Measurements from ENCODE around the gene EIPR1. TPM values are rescaled to one million over a fixed set of nuclear protein-coding genes. Genes with fewer than 3 reads are reported as not detected.

The EIPR1 gene
- total and polyA plus RNA-seq, 2 donors from 2014 or later = 28.2 to 37.8 TPM

DNA sequence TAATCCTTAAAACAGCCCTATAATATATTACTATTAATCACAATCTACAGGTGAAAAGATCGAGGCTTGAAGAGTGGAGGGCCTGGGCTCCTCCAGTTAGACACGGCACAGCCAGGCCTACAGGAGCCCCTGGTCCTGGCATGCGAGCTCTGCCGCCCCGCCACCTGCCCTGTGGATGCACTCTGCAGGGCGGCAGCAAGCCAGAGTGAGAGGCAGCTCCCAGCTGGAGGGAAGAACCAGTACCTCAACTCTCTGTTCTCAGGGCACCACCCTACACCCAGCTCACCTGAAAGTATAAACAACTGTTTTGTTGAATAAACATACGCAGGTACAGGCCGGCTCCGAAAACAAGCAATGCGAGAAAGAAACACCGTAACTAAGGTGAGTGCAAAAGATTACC is 34.6 kb downstream of the EIPR1 start:
- Histone ChIP-seq H3K9ac (ENCODE audit: low read length in 3 of 3) (no peak overlapping the region), H3K27ac (ENCODE audit: low read depth in 2 of 2, low read length in 2 of 2) (peak overlapping the region in 1 of 2 donors; percentile 41), H3K4me3 (ENCODE audit: low read length in 3 of 3) (no peak overlapping the region), H3K36me3 (ENCODE audit: control insufficient read depth in 2 of 3, insufficient read depth in 3 of 3, low read length in 3 of 3) (no peaks in the 10 kb centered on the region), H3K9me3 (ENCODE audit: control insufficient read depth in 2 of 3, insufficient read depth in 1 of 3, low read length in 3 of 3) (no peaks in the 10 kb centered on the region), H3K27me3 (ENCODE audit: control insufficient read depth, insufficient read depth, low read length) (no peaks in the 10 kb centered on the region), H3K4me1 (ENCODE audit: control insufficient read depth in 2 of 3, insufficient read depth in 2 of 3, low read depth in 1 of 3, low read length in 3 of 3) (peaks cover 0 to 6% (median 0%) of the 10 kb centered on the region in 3 donors)
- TF ChIP-seq, protein P1, sequence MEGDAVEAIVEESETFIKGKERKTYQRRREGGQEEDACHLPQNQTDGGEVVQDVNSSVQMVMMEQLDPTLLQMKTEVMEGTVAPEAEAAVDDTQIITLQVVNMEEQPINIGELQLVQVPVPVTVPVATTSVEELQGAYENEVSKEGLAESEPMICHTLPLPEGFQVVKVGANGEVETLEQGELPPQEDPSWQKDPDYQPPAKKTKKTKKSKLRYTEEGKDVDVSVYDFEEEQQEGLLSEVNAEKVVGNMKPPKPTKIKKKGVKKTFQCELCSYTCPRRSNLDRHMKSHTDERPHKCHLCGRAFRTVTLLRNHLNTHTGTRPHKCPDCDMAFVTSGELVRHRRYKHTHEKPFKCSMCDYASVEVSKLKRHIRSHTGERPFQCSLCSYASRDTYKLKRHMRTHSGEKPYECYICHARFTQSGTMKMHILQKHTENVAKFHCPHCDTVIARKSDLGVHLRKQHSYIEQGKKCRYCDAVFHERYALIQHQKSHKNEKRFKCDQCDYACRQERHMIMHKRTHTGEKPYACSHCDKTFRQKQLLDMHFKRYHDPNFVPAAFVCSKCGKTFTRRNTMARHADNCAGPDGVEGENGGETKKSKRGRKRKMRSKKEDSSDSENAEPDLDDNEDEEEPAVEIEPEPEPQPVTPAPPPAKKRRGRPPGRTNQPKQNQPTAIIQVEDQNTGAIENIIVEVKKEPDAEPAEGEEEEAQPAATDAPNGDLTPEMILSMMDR (IDR thresholded peaks at IDR 0.05; ENCODE audit: borderline replicate concordance, extremely low read depth, insufficient read depth) = no peak
- intact Hi-C loops (cut with DNase I) = no loop called here
- FAIRE-seq (no peak), DNase-seq (no peak)

DNA sequence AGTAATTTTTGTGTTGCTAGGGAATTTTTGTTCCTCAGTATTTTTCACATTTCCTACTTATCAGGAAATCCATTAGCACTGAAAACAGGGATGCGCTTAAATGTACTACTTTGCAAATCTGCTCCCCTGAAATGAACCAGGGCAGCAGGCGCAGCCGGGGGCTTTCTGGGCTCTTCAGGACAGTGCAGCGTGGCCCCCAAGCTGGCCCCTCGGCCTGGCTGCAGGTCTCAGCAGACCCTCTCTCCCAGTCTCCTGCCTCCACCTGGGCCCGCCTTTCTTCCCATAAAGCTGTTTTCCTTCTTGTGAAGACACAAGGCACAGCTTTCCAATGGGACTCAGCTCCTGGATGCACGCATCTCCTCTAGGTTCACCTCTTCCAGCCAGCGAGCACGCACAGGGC is 35.3 kb downstream of the EIPR1 start:
- TF ChIP-seq, protein P1 (IDR thresholded peaks at IDR 0.05; ENCODE audit: borderline replicate concordance, extremely low read depth, insufficient read depth) = no peak
- FAIRE-seq (no peak), DNase-seq (no peak)
- H3K27me3 ChIP-seq (ENCODE audit: control insufficient read depth, insufficient read depth, low read length) = no peaks in the 10 kb centered on the region
- H3K4me1 ChIP-seq (ENCODE audit: control insufficient read depth in 2 of 3, insufficient read depth in 2 of 3, low read depth in 1 of 3, low read length in 3 of 3) = no peaks in the 10 kb centered on the region
- H3K36me3 ChIP-seq (ENCODE audit: control insufficient read depth in 2 of 3, insufficient read depth in 3 of 3, low read length in 3 of 3) = peaks cover 0 to 6% (median 0%) of the 10 kb centered on the region in 3 donors
- intact Hi-C loops (cut with DNase I) = no loop called here
- no peak overlapping the region for H3K4me3 ChIP-seq (ENCODE audit: low read length in 3 of 3)
- H3K9ac ChIP-seq (ENCODE audit: low read length in 3 of 3) = no peak overlapping the region
- H3K9me3 ChIP-seq (ENCODE audit: control insufficient read depth in 2 of 3, insufficient read depth in 1 of 3, low read length in 3 of 3) = no peaks in the 10 kb centered on the region
- peak overlapping the region in 1 of 2 donors; percentile 41 for H3K27ac ChIP-seq (ENCODE audit: low read depth in 2 of 2, low read length in 2 of 2)

DNA sequence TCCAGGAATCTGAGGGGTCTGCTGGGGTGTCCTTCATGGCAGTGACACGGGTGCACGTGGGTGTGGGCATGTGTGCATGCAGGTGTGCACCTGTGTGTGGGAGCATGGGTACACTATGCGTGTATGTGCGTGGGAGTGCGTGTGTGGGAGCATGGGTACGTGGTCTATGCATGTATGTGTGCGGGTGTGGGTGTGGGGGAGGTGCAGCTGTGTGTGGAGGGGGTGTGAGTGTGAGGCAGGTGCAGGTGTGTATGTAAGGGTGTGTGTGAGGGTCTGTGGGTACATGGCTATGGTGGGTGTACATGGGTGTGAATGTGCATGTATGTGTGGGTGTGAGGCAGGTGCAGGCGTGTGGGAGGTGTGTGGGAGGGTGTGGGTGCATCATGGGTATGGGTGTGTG is 36.3 kb downstream of the EIPR1 start:
- Histone ChIP-seq H3K9ac (ENCODE audit: low read length in 3 of 3) (no peak overlapping the region), H3K36me3 (ENCODE audit: control insufficient read depth in 2 of 3, insufficient read depth in 3 of 3, low read length in 3 of 3) (peaks cover 0 to 6% (median 0%) of the 10 kb centered on the region in 3 donors), H3K4me3 (ENCODE audit: low read length in 3 of 3) (no peak overlapping the region), H3K27ac (ENCODE audit: low read depth in 2 of 2, low read length in 2 of 2) (no peak overlapping the region), H3K9me3 (ENCODE audit: control insufficient read depth in 2 of 3, insufficient read depth in 1 of 3, low read length in 3 of 3) (no peaks in the 10 kb centered on the region), H3K4me1 (ENCODE audit: control insufficient read depth in 2 of 3, insufficient read depth in 2 of 3, low read depth in 1 of 3, low read length in 3 of 3) (no peaks in the 10 kb centered on the region), H3K27me3 (ENCODE audit: control insufficient read depth, insufficient read depth, low read length) (no peaks in the 10 kb centered on the region)
- no peak for DNase-seq
- no peak for FAIRE-seq
- TF ChIP-seq, protein P1 (IDR thresholded peaks at IDR 0.05; ENCODE audit: borderline replicate concordance, extremely low read depth, insufficient read depth) = no peak
- intact Hi-C loops (cut with DNase I) = no loop called here

DNA sequence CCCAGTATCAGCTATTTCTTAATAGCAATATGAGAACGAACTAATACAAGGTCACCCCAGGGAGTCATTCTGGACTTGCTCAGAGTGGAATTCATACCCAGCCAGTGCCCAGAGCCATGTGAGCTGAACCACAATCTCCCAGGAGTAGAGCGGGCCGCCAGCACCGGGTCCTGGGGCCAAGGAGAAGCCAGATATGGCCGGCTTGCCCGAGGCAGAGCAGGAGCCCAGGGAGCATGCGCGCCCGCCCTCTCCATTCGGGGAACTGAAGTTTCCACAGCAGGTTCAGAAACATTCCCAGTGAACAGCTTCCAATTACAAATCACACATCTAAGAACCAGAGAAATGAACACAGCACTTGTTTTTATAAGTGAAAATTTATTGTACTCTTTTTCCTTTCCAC is 37.5 kb downstream of the EIPR1 start:
- Histone ChIP-seq H3K27ac (ENCODE audit: low read depth in 2 of 2, low read length in 2 of 2) (peak overlapping the region in 1 of 2 donors; percentile 45), H3K9ac (ENCODE audit: low read length in 3 of 3) (no peak overlapping the region), H3K4me1 (ENCODE audit: control insufficient read depth in 2 of 3, insufficient read depth in 2 of 3, low read depth in 1 of 3, low read length in 3 of 3) (no peaks in the 10 kb centered on the region), H3K4me3 (ENCODE audit: low read length in 3 of 3) (no peak overlapping the region), H3K36me3 (ENCODE audit: control insufficient read depth in 2 of 3, insufficient read depth in 3 of 3, low read length in 3 of 3) (peaks cover 0 to 6% (median 0%) of the 10 kb centered on the region in 3 donors), H3K9me3 (ENCODE audit: control insufficient read depth in 2 of 3, insufficient read depth in 1 of 3, low read length in 3 of 3) (no peaks in the 10 kb centered on the region), H3K27me3 (ENCODE audit: control insufficient read depth, insufficient read depth, low read length) (no peaks in the 10 kb centered on the region)
- intact Hi-C loops (cut with DNase I) = no loop called here
- no peak for DNase-seq
- FAIRE-seq = no peak
- TF ChIP-seq, protein P1 (IDR thresholded peaks at IDR 0.05; ENCODE audit: borderline replicate concordance, extremely low read depth, insufficient read depth) = no peak

Data from kidney (tissue), 14 donors.